Measurements from ENCODE around the gene IDI2. TPM values are rescaled to one million over a fixed set of nuclear protein-coding genes. Genes with fewer than 3 reads are reported as not detected.
A peak's percentile ranks its signal among the peaks of the same experiment; 100 is the strongest.

Gene IDI2
- total RNA-seq, 2 donors from 2014 or later: 0.24 TPM; not detected in 1

- no peak overlapping the region for H3K4me3 ChIP-seq
- DNase-seq (ENCODE audit: low spot score): no peak
- no peaks in the 10 kb centered on the region for H3K36me3 ChIP-seq
- H3K9me3 ChIP-seq: peaks cover 0 to 16% of the 10 kb centered on the region in 2 donors
- no peak overlapping the region for H3K27ac ChIP-seq
- TF ChIP-seq, protein P1, sequence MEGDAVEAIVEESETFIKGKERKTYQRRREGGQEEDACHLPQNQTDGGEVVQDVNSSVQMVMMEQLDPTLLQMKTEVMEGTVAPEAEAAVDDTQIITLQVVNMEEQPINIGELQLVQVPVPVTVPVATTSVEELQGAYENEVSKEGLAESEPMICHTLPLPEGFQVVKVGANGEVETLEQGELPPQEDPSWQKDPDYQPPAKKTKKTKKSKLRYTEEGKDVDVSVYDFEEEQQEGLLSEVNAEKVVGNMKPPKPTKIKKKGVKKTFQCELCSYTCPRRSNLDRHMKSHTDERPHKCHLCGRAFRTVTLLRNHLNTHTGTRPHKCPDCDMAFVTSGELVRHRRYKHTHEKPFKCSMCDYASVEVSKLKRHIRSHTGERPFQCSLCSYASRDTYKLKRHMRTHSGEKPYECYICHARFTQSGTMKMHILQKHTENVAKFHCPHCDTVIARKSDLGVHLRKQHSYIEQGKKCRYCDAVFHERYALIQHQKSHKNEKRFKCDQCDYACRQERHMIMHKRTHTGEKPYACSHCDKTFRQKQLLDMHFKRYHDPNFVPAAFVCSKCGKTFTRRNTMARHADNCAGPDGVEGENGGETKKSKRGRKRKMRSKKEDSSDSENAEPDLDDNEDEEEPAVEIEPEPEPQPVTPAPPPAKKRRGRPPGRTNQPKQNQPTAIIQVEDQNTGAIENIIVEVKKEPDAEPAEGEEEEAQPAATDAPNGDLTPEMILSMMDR (IDR thresholded peaks at IDR 0.05): no peak
- H3K27me3 ChIP-seq: no peaks in the 10 kb centered on the region
- H3K4me1 ChIP-seq: no peaks in the 10 kb centered on the region
Measured at GRCh38 chr10:976316-976715, 49.3 kb downstream of the IDI2 start.

GRCh38 chr10:974785-975074 lies 50.9 kb downstream of the IDI2 start:
- no peak for DNase-seq (ENCODE audit: low spot score)
- H3K9me3 ChIP-seq: peaks cover 0 to 16% of the 10 kb centered on the region in 2 donors
- no peak overlapping the region for H3K27ac ChIP-seq
- TF ChIP-seq, protein P1 (IDR thresholded peaks at IDR 0.05): no peak
- no peaks in the 10 kb centered on the region for H3K27me3 ChIP-seq
- H3K4me3 ChIP-seq: no peak overlapping the region
- no peaks in the 10 kb centered on the region for H3K4me1 ChIP-seq
- H3K36me3 ChIP-seq: no peaks in the 10 kb centered on the region

DNA sequence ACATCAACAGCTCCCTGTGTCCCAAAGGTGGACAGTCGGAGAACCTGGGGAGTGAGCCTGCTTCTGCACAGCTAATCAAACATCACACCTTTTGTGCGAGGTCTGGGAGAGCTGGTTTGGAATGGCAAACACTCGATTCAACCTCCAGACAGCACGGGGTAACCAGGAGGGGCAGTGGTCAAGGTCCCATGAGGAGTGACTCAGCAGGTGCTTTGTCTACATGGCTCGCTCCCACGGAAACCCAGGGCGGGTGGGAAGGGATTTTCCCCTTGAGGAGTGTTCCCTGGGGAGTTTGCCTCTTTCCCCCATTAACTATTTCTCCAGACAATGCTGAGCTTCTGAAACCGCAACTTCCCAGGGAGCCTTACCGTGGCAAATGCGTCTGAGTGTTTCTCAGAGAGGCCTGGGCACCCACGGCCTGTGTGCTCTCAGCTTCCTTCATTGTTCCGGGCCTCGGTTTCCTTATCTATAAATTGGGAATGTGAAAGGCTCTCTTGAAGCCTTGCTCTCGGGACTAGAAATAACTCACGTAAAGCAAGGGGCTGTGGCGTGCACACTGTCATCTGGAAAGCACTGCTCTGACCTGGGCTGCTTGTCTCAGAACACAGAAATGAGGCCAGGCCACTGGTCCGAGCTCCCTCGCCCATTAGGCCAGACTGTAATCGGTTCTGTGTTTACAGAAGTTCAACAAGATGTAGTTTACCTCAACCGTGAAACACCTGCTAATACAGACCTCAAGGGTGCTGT lies 51.4 kb downstream of the IDI2 start:
- no peaks in the 10 kb centered on the region for H3K4me1 ChIP-seq
- no peak for DNase-seq (ENCODE audit: low spot score)
- TF ChIP-seq, protein P1 (IDR thresholded peaks at IDR 0.05): no peak
- no peak overlapping the region for H3K27ac ChIP-seq
- H3K36me3 ChIP-seq: no peaks in the 10 kb centered on the region
- no peaks in the 10 kb centered on the region for H3K27me3 ChIP-seq
- no peak overlapping the region for H3K4me3 ChIP-seq
- H3K9me3 ChIP-seq: peaks cover 0 to 11% of the 10 kb centered on the region in 2 donors

DNA sequence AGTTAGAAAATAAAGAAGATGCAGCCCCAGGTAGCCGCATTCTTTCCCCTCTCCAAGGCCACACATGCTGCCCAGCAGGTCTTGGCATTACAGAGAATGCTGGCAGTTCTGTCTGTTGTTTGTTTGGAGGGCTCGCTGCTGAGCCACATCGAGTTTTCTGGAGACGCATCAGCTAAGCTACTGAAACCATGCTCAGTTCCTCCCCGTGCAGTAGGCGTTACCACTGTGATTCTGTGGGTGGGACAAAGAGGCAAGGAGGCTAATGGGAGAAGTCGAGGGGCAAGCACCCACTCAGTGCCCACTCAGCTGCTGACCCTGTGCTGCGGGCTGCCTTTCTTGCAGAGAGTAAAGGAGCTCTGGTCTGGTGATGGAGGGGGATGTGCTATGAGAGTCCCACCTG lies 52.9 kb downstream of the IDI2 start:
- H3K36me3 ChIP-seq: no peaks in the 10 kb centered on the region
- H3K4me1 ChIP-seq: no peaks in the 10 kb centered on the region
- no peak overlapping the region for H3K4me3 ChIP-seq
- no peaks in the 10 kb centered on the region for H3K9me3 ChIP-seq
- TF ChIP-seq, protein P1 (IDR thresholded peaks at IDR 0.05): no peak
- no peak for DNase-seq (ENCODE audit: low spot score)
- no peaks in the 10 kb centered on the region for H3K27me3 ChIP-seq
- no peak overlapping the region for H3K27ac ChIP-seq

DNA sequence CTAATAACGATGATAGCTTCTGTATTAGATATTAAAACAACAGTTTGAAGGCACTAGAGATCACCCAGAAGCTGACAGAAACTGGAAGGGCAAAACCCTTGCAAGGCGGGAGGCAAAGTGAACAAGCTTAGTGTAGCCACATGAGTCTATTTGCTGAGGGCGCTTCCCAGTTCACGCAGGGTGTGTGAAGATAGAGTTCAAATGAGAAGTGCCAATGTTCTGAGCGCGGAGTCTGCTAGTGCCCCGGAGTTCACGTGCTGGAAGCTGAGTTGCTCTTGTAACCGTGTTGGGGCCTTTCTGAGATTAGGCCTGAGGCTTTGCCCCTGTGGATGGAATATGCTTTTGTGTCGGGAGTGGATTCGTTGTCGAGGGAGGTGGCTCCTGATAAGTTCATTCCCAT lies 54.0 kb downstream of the IDI2 start:
- TF ChIP-seq, protein P1 (IDR thresholded peaks at IDR 0.05): no peak
- DNase-seq (ENCODE audit: low spot score): no peak
- H3K9me3 ChIP-seq: no peaks in the 10 kb centered on the region
- H3K27ac ChIP-seq: no peak overlapping the region
- H3K4me1 ChIP-seq: no peaks in the 10 kb centered on the region
- no peaks in the 10 kb centered on the region for H3K27me3 ChIP-seq
- no peak overlapping the region for H3K4me3 ChIP-seq
- H3K36me3 ChIP-seq: no peaks in the 10 kb centered on the region

- H3K9me3 ChIP-seq: no peaks in the 10 kb centered on the region
- peak; percentile 63 for DNase-seq (ENCODE audit: low spot score)
- TF ChIP-seq, protein P1 (IDR thresholded peaks at IDR 0.05): no peak
- H3K27ac ChIP-seq: no peak overlapping the region
- H3K4me3 ChIP-seq: no peak overlapping the region
- no peaks in the 10 kb centered on the region for H3K4me1 ChIP-seq
- no peaks in the 10 kb centered on the region for H3K27me3 ChIP-seq
- no peaks in the 10 kb centered on the region for H3K36me3 ChIP-seq
Measured at GRCh38 chr10:971150-971542, 54.5 kb downstream of the IDI2 start.
